Ishikawa (cell line): ENCODE measurements around the gene HSDL1.

Experiments used
- CEBPB ChIP-seq: IDR thresholded peaks from 2 replicates; pipeline ENCODE4 v1.6.1; 2012
- CREB1 ChIP-seq: IDR thresholded peaks from 2 replicates; pipeline ENCODE4 v1.6.1; 2012; ENCODE audit warnings: low read depth
- EGR1 ChIP-seq: IDR thresholded peaks from 2 replicates; pipeline ENCODE4 v1.6.1; 2012
- EP300 ChIP-seq: IDR thresholded peaks from 2 replicates; pipeline ENCODE4 v1.6.1; 2012; ENCODE audit warnings: borderline replicate concordance
- FOXM1 ChIP-seq: IDR thresholded peaks from 2 replicates; pipeline ENCODE4 v1.6.1; 2012; ENCODE audit warnings: low read depth, borderline replicate concordance
- MAX ChIP-seq: IDR thresholded peaks from 2 replicates; pipeline ENCODE4 v1.6.1; 2012
- NFIC ChIP-seq: IDR thresholded peaks from 2 replicates; pipeline ENCODE4 v1.6.1; 2012
- RAD21 ChIP-seq: IDR thresholded peaks from 2 replicates; pipeline ENCODE4 v1.6.1; 2012; ENCODE audit warnings: low read depth
- REST ChIP-seq: IDR thresholded peaks from 2 replicates; pipeline ENCODE4 v1.6.1; 2012; ENCODE audit warnings: low read depth, mild to moderate bottlenecking
- TAF1 ChIP-seq: IDR thresholded peaks from 2 replicates; pipeline ENCODE4 v1.6.1; 2012; ENCODE audit warnings: low read depth, mild to moderate bottlenecking
- TCF12 ChIP-seq: IDR thresholded peaks from 2 replicates; pipeline ENCODE4 v1.6.1; 2012; ENCODE audit warnings: low read depth
- TEAD4 ChIP-seq: IDR thresholded peaks from 2 replicates; pipeline ENCODE4 v1.6.1; 2012
- USF1 ChIP-seq: IDR thresholded peaks from 2 replicates; pipeline ENCODE4 v1.6.1; 2012
- YY1 ChIP-seq: IDR thresholded peaks from 2 replicates; pipeline ENCODE4 v1.6.1; 2012; ENCODE audit warnings: low read depth
- ZBTB7A ChIP-seq: IDR thresholded peaks from 2 replicates; pipeline ENCODE4 v1.6.1; 2012; ENCODE audit warnings: low read depth

Gene HSDL1

GRCh38 chr16:84190731-84191388 is 45.9 kb upstream of the HSDL1 start, which contains the start of gene ADAD2:
Gene ADAD2, plus strand, starts transcription at chr16:84191157. Its CDS starts 74 bp downstream, at chr16:84191231.
- TF ChIP-seq TEAD4 (no peak), USF1 (no peak), REST (no peak), CREB1 (no peak), RAD21 (no peak), MAX (no peak), CEBPB (no peak), TCF12 (no peak), TAF1 (no peak), NFIC (no peak), FOXM1 (no peak), YY1 (no peak), ZBTB7A (no peak), EP300 (no peak)

GRCh38 chr16:84186685-84187437 is 41.9 kb upstream of the HSDL1 start, which contains the start of gene TAF1C:
Gene TAF1C, minus strand, starts transcription at chr16:84187057. Its CDS starts 2,069 bp downstream, at chr16:84184988.
- TF ChIP-seq TCF12 (peak; percentile 56; the same call in 1 of the 2 replicates), CEBPB (no peak), YY1 (no peak), EP300 (no peak), NFIC (peak; percentile 74), EGR1 (peak; percentile 90), RAD21 (peak; percentile 75), TAF1 (peak; percentile 78), REST (no peak), MAX (peak; percentile 76), USF1 (no peak)

- TF ChIP-seq EP300 (no peak), NFIC (no peak), FOXM1 (no peak), EGR1 (no peak), USF1 (no peak), TCF12 (no peak), RAD21 (no peak), CREB1 (no peak), TEAD4 (no peak), CEBPB (no peak), REST (no peak), ZBTB7A (no peak), TAF1 (no peak), MAX (no peak), YY1 (no peak)
Measured at GRCh38 chr16:84184775-84185174, 39.8 kb upstream of the HSDL1 start.
